Spleen (tissue), 7 donors: Measurements from ENCODE around the gene MICAL2.

Experiments used
- CTCF ChIP-seq, 11 experiments: fragments of 200-600 bp in 7 of 11; fragments of 450-650 bp in 4 of 11; sonication (generic) in 4 of 11; IDR thresholded peaks in 8 of 11; conservative IDR thresholded peaks in 3 of 11; 1 replicate in 7 of 11; 2 replicates in 4 of 11; pipeline versions ENCODE4 v1.4.0 to v1.8.0; 2016 to 2021; ENCODE audit warnings: antibody characterized with exemption in 11 of 11, inconsistent platforms in 4 of 11, mild to moderate bottlenecking in 1 of 11
- POLR2A ChIP-seq, 3 donors: fragments of 450-650 bp; IDR thresholded peaks; one replicate each; pipeline ENCODE4 v1.5.1; 2017; ENCODE audit warnings: antibody characterized with exemption in 3 of 3, mild to moderate bottlenecking in 1 of 3
- donor health status: DM: no; HTN: no; CAD: no; lungs with moderate emphysema.
- donor health status: DM: no; HTN: no; CAD: no.
- donor health status: DM: no; HTN: no; CAD: no.

GRCh38 chr11:12175694-12176241 lies 65.4 kb downstream of the MICAL2 start:
- TF ChIP-seq POLR2A (IDR thresholded peaks at IDR 0.05) = no peak
- no peak for TF ChIP-seq CTCF (IDR thresholded peaks at IDR 0.05 in 8 of 11, conservative IDR thresholded peaks at IDR 0.05 in 3 of 11)
